ENCODE results near the gene ATXN1L.
"Not testable (repeated sequence)": the region's sequence is repeated elsewhere in the genome, so short reads cannot be mapped to it uniquely, and the experiment has no call there.

Gene ATXN1L, protein sequence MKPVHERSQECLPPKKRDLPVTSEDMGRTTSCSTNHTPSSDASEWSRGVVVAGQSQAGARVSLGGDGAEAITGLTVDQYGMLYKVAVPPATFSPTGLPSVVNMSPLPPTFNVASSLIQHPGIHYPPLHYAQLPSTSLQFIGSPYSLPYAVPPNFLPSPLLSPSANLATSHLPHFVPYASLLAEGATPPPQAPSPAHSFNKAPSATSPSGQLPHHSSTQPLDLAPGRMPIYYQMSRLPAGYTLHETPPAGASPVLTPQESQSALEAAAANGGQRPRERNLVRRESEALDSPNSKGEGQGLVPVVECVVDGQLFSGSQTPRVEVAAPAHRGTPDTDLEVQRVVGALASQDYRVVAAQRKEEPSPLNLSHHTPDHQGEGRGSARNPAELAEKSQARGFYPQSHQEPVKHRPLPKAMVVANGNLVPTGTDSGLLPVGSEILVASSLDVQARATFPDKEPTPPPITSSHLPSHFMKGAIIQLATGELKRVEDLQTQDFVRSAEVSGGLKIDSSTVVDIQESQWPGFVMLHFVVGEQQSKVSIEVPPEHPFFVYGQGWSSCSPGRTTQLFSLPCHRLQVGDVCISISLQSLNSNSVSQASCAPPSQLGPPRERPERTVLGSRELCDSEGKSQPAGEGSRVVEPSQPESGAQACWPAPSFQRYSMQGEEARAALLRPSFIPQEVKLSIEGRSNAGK

DNA sequence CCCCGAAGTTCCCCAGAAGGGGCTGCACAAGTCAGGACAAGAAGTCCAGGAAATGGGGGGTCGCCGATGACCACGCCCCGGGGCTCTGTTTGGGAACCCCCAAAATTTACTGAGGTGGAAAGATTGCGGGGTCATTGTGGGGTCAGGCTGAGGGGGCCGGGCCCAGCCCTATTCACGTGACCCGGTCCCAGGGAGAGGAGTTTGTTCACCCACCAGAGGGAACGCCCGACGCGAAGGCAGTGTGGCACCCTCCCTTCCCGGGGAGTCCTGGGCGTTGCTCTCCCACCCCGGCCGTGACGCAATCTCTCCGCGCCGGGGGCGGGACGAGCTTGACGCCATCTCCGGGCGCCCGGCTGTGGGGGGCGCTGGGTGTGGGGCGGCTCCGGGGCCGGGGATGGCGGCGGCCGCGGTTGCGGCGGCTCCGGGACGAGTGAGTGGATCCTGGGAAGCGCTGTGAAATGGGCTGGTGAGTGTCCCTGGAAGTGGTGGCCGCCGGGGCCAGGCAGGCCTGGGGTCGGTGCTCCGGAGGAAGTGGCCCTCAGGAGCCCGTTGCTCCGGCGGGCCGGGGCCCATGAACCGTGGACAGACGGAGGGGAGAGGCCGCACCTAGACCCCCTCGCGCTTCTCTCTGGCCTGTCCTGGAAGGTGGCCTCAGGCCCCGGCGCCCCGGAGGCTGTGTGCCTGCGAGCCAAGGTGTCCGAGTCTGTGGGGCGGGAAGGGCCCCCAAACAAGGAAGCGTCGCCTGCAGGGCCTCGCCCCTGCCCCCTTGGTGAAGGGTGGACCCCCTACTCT, at the start of gene ATXN1L:
ATXN1L (plus strand) TSS at position 338 of the 792 bp plus-strand sequence. CDS start 3,765 bp downstream, outside the sequence.
- DNase-seq = peak; percentile 95

DNA sequence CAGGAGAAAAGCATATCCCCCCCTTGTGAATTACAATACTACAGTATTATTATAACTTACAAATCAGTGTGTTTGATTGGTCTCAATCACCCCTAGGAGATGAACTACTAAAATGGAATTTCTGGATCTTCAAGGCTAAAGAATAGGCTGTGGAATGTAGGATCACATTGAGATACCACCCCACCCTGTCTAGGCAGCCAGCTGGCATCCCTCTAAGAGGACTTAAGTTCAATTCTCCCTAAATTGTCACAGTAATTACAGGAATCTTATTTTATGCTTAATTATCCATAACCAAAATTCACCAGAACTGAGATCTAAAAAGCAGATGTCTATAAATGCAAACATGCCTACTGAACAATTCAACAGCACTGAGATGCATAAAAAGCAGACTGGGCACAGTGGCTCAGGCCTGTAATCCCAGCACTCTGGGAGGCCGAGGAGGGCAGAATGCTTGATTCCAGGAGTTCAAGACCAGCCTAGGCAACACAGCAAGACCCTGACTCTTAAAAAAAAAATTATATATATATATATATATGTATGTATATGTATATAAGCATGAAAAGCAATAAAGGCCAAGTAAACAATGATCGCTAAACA, 49.2 kb upstream of the ATXN1L start:
- no peak for DNase-seq

DNA sequence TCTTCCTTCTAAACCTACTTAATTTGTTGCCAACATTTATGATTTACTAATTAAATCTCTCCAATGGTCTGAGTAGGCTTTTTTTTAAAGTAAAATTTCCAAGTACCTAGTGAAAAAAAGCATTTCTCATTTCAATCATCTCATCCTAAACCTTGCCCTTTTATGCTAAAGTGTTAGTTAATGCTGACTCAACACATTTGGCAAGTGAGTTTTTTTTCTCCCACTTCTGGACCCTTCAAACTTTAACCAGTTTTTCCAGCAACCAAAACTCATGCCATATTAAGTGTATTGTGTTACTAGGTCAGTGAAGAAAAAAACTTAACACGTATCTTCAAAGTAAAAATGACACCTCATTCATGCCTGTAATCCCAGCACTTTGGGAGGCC, 42.5 kb upstream of the ATXN1L start:
- no peak for DNase-seq

DNA sequence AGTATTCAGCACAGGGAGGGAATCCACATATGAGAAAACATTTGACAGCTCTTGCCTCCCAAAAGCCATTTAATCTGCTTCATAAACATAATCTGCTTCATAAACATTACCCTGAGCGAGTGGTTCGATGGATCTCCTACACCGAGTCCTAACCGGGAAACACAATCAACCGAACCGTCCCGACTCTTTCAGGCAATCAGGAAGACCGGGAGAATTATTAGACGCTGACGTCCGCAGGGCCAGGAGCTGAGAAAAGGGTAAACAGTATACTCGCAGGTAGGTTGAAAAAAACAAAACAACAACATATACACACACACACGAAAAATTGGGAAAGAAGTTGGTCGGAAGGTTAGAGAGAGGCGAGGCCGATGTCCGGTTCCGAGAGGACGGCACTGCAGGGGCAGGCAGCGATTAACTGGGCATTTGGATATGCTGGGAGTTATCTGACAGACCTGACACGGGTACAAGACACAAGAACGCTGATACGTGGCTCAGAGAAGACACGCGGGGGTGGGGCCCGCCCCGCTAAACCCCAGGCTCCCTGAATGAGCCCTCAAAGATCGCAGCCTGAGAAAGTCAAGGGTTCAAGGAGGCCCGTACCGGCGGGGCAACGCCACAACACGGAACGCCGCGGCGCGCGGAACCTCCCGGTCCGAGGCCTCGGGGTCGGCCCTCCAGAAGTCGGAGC, 37.7 kb upstream of the ATXN1L start:
- peak; percentile 50 for DNase-seq

DNA sequence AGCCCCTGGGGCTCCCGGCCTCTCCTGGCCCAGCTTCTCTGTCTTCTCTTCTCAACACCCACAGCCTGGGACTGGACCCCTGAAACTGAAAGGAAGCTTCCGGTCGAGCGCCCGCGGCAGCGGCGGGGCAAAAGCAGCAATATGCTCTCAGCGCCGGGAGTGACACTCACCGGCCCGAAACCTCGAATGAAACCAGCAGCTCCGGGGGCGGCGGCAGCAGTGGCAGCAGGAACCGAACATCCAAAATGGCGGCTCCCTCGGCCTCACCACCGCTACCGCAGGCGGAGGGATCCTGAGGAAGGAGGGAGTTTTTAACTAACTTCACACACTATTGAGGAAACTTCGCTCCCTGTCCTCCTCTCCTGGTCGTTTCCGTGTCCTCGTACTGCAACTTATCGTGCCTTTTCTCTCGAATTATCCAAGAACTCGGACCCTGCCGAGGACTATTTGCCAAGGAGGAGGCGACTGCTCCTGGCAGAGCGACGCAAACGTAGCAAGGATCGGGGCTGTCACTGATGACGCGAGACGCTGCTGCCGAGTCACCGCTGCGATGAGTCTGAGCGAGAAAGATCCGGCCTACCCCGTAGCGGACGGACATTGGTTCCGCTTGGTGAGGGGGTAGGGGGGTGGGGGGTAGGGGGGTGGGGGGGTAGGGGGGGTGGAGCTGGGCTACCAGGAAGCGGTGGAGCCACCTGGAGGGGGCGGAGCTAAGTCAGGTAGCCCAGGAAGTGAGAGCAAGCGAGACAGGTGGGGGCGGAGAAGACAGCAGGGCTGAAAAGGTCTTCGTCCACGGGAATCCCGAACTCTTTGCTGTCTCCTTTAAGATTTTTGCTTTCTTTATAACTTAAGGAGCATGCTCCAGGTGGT, 37.0 kb upstream of the ATXN1L start, which contains the start of gene AP1G1:
AP1G1 (minus strand) TSS at position 242 of the 867 bp plus-strand sequence. CDS start 19,355 bp downstream, outside the sequence.
- peak; percentile 97 for DNase-seq

DNA sequence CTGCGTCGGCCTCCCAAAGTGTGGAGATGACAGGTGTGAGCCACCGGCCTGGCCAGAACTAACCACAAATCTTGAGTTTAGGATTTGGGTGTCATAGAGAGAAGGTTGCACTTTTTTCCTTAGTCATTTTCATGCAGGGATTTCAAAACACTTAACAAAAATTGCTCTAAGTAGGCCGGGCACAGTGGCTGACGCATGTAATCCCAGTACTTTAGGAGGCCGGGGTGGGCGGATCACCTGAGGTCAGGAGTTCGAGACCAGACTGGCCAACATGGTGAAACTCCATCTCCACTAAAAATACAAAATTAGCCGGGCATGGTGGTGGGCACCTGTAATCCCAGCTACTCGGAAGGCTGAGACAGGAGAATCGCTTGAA, 35.6 kb upstream of the ATXN1L start:
- DNase-seq = not testable (repeated sequence)

DNA sequence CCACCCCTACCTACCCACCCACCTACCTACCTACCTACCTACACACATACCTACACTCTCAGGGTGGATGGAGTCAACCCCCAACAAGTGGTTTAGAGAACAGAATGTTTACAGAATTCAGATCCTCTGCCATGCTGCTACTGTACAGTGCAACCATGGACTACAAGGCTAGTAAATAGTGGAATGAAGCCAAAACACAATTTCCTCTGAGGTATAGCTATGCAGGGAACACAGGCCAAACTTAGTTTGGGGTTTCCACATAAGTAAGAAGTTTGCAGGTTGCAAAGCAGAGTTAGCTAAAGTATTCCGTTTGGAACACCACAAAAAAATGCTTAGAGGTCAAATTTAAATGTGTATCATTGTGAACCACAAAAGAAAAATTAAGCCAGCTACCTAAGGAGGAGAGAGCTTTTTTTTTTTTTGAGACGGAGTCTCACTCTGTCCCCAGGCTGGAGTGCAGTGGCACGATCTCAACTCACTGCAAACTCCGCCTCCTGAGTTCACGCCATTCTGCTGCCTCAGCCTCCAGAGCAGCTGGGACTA, 34.4 kb upstream of the ATXN1L start:
- DNase-seq = peak; percentile 25

DNA sequence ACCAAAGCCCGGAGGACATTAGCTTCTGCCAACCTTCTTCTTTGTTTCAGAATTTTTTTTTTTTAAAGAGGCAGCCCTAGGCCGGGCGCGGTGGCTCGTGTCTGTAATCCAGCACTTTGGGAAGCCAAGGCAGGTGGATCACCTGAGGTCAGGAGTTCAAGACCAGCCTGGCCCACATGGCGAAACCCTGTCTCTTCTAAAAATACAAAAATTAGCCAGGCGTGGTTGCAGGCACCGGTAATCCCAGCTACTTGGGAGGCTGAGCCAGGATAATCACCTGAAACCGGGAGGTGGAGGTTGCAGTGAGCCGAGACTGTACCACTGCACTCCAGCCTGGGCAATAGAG, 28.6 kb upstream of the ATXN1L start:
- DNase-seq = not testable (repeated sequence)

DNA sequence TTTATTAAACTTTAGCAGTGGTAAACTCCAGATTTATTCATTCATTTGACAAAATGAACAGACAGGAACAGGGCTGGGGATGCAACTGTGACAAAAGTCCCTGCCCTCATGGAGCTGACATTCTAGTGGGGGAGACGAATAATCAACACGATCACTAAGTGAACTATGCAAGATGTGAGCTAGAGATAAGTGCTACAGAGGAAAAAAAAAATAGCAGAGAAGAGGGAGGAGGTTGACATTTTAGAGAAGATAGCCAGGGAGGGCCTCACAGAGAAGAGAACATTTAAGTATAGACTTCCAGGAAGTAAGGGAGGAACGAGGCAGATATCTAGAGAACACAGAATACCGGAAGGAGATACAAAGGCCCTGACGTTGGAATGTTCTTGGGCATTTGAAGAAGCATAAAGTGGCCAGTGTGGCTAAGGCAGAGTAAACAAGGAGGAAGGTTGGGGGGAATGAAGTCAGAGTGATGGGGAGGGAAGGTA, 19.2 kb upstream of the ATXN1L start:
- DNase-seq = no peak

DNA sequence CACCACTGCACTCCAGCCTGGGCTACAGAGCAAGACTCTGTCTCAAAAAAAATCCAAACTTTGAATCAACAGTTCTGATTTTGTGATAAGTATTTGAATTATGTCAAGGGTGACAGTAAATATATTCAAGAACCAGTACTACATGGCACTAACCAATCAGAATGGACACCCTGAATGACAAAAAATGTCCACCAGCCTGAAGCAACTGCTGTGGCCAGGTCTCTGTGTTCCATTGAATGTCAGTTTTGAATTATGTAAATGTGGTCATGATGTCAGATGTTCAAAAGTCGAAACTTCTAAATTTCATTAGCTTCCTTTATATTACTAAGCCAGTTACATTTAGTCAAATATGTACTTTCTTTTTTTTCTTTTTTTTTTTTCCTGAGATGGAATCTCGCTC, 15.4 kb upstream of the ATXN1L start:
- DNase-seq = no peak

DNA sequence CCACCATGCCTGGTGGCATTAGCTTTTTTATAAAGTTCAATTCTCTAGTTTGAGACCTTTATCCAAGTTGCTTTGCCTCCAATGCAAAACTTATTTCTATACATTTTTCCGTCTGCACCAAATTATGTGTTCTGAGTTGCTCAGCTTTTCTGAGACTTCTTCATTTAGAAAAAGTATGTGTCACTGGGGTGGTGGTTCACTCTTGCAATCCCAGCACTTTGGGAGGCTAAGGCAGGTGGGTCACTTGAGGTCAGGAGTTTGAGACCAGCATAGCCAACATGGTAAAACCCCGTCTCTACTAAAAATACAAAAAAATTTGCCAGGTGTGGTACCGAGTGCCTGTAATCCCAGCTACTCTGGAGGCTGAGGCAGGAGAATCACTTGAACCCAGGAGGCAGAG, 14.1 kb upstream of the ATXN1L start:
- DNase-seq = not testable (repeated sequence)

DNA sequence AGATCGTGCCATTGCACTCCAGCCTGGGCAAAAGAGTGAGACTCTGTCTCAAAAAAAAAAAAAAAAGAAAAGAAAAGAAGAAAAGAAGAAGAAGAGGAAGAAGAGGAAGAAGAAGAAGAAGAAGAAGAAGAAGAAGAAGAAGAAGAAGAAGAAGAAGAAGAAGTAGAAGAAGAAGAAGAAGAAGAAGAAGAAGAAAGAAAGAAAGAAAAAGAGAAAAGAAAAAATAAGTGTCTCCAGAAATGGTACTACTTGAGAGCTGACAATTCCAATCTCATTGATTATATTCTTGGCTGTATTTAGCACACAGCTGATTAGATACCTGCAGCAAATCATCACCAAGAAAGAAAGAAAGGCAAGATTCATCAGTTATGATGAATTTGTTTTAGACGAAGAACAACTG, 13.7 kb upstream of the ATXN1L start:
- not testable (repeated sequence) for DNase-seq

DNA sequence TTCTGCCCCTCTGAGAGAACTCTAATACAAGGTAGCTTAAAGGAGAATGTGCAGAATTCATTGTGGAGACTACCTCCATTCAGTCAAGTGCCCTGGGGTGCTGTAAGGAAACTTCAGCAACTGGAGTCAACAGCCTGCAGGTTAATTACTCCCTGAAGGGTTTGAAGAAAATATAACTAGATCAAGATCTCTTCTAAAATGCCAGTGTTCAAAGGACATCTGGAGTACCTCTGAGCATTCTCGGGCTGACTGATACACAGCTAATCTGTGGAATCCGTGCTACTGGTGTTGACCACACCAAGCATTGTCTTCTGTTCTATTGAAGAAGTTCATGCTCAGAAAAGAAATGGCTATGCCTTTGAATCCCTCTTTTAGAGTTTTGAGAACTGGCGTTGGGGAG, 11.5 kb upstream of the ATXN1L start:
- no peak for DNase-seq

DNA sequence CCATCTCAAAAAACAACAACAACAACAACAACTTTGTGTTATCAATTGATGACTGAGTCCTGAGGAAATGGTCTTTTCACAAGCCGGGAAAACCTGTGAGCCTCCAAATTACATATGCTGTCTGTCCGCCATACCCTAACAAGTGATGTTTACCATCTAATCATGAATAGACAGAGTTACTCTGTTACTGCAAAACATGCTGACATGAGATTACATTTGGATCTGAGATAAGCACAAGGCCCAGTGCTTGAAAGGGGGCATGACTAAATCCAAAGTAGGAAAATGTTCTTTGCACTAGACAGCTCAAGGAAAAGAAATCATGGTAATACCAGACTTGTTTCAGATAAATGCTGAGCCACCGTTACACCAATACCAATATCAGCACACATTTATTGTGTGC, 8.6 kb upstream of the ATXN1L start:
- no peak for DNase-seq

DNA sequence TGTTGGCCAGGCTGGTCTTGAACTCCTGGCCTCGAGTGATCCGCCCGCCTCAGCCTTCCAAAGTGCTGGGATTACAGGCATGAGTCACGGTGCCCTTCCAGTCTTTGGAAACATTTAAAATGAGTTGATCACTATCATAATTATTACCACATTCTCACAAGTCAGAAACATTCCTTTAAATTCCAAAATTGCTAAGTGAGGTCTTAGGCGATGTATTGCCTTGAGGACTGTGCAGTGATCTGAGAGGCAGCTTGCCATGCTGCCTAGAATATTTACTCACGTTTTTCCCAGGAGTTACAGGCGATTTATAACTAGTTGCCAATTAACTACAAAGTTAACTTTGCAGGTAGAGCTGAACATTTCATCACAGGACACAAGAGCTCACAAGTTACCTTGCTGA, 5.7 kb upstream of the ATXN1L start:
- no peak for DNase-seq

DNA sequence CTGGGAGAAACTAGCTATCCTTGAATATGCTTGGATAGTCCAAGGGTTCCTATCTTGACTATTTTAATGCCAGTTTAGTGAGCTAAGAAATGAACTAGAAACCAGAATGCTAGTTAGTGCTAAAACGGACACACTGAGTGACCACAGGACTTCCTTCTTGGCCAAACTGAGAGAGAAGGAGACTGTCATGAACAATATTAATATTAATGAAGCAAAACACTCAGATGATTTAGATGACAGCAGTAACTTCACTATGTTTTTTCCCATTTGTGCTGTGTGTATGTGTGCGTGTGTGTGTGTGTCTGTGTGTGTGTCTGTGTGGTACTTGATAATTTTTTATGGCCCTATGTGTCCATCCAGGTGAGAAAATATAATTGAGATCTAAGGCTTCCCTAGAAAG, 2.2 kb upstream of the ATXN1L start:
- no peak for DNase-seq

DNA sequence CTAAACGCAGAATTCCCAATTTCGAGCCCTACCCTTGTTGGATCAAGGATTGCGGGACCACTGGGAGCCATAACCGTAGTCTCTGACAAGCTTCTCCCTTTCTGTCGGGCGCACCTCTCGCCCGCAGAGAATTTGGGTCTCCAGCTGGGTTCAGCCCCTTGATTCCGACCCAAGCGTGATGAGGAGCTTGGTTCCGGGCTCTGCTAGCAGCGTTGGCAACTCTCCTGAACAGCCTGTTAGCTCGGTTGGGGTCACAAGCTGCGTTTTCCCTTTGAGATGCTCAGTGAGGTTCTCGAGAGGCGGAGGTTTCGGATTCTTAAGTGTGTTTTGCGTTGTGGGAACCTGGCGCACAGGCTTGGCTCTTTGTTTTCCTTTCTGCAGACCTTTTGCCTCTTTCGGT, 655 bp downstream of the ATXN1L start:
- peak; percentile 17 for DNase-seq

DNA sequence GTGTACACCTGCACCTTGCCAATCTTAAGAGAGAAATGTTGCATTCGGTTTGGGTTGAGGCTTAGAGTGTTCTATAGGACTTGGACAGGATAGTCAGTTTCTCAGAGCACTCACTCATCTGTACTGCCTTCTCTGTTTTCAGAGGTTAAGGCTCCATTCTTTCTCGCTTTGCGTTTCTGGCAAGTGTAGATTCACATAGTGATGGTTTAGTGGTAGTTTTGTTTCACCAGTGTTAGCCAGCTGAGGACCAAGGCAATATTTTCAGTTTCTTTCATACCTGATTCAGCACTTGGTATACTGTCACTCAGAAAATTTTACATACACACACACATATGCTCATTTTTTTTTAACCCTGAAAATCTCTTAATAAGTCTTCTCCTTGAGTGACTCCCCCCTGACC, 1.3 kb downstream of the ATXN1L start:
- DNase-seq = no peak

DNA sequence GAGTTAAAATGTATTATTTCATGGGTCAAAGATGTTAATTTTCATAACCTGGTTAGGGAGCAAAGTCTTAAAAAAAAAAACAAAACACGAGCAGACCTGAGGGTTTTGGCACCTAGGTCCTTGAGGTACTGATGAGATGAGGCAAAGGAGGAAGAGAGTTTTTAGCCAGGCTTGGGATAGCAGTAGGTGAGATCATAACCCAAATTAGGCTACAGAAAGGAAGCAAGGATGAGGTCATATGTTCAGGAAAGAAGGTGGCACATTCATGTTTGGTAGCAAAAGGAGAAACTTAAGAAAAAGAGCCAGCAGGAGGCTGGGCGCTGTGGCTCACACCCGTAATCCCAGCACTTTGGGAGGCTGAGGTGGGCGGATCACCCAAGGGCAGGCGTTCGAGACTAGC, 2.8 kb downstream of the ATXN1L start:
- no peak for DNase-seq

DNA sequence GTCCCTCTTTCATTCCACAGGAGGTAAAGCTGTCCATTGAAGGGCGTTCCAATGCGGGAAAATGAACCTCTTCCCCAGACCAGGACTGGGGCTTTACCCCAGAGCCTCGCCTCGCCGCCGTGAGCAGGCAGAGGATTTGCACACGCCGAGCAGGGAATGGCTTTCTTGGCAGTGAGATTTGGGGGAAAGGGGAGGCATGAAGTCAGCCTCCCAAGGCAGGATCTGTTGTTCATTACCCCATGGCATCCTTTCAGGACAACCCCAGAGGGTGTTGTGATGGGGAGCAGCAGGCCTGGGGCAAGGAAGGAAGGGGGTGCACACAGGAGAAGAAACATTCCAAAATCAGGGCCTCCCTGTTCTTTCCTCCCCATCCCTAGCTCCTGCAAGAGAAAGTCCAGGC, 6.0 kb downstream of the ATXN1L start:
- DNase-seq = no peak

DNA sequence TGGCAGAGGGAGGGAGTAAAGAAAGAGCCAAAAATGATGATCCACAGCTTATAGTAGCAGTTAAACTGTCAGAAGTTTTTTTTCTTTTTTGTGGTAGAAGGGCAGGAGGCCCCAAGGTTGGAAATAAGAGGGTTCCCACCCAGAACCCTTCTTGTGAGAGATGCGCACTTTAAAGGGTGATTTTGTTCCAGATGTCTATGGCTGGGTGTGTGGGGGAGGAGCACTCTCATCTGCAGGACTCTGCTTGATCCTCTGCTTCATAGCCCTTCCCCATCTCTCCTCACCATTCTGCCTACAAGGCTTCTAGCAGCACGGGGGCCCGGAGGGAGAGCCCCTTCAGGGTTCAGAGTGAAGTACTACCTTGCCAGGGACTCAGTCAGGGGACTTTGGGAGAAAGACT, 6.4 kb downstream of the ATXN1L start:
- DNase-seq = no peak
